Ramos (cell line): ENCODE measurements around the gene MLLT3.

Experiments
- in situ Hi-C: fragments of 300-500 bp; cut with MboI; formaldehyde crosslinking; loops from one replicate; pipeline ENCODE4 v1.14.3; 2022; ENCODE audit warnings: low sequenced_read_pairs; ENCODE audit not compliant: unreplicated experiment

The MLLT3 gene

DNA sequence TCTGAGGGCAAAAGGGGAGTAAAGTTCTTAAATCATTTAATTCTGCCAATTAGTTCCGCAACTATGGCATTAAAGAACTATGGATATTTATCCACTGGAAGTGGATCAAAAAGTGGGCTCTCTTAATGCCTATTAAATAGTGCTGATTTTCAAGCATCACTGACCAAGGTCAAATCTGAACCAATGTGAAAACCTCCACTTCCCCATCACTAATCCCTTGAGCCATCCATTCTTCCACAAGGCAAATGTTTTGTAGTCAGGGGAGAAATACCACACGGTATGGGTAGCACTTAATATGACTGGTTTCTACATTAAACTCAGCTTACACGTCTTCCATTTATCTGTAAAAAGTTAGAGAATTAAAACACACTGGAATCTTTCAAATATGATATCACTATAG is 57.6 kb downstream of the MLLT3 start:
- in situ Hi-C loops = no loop called here

DNA sequence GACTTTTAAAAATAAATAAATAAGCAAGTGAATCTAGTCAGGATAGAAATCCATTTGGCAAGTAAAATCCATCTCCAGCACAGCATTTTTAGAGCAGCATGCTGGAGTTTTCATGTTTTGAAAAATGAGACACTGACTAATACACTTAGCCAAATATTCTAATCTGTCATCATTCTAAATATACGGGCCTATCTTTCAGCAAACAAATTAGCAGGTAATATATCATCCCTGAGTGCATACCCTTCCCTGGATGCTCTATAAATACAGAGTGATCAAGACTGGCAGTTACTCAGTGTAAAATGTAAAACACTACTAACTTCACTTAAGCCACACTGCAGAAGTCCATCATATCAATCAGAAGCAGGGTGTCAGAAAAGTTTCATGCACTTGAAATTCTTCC is 58.4 kb downstream of the MLLT3 start:
- in situ Hi-C loops = no loop called here

DNA sequence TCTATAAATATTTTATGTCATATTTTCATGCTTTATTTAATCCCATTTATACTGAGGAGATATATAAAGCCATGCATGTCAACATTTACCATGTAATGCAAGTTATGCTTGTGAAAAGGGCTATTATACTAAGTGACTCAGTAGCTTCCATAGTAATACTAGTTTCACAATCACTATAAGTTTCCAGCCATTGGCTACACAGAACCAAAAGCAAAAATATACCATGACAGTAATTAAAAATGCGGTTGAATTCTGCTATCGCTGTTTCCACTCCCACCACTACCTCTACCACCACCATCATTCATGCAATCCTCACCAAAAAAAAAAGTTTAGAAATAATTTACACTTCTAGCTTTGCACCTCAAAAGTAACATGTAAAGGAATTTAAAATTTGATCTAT is 60.2 kb downstream of the MLLT3 start:
- in situ Hi-C loops = no loop called here

DNA sequence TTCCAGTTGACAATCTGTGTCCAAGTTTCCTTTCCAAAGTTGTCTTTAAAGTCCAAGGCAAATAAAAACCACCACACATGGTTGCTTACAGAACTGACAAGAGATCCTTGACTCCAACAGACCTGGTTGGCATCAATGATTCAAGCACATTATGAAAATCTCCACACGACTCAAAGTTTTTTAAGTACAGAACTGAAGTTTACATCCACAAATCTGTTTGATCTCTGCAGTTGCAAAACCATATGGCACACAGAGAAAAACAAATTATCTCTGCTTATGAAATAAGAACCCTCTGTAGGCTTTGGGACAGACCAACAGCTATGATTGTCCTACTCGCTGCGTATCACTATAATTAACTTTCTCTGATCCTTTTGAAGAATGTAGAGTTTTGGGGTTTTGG is 60.8 kb downstream of the MLLT3 start:
- in situ Hi-C loops = no loop called here

DNA sequence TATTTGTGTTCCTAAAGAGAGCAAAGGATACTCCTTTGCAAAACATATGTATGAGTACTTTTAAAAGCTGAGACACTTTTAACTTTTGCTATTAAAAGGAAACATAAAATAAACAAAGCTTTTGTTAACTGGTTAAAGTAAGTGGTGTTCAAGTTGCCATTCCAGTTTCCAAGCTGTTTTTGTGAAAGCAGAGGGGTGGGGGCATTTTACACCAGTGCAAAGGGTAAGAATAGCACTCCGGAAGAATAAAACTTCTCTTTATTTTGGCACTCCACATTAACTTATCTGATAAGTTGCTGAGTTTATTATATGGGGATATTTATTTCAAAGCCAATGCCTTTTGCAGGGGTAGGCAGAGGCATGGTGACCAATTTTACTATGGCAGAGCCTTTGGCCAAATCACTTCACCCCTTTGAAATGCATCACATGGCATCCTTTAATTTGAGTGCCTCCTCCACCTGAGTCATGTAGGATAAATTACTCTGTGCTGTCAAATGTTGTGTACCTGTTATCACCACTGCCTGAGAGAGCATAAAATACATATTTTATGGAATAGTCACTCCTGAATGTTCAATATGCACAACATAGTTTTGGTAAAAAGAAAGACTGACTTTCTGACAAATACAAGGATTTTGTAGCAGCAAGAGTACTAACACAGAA is 62.9 kb downstream of the MLLT3 start:
- in situ Hi-C loops = no loop called here

DNA sequence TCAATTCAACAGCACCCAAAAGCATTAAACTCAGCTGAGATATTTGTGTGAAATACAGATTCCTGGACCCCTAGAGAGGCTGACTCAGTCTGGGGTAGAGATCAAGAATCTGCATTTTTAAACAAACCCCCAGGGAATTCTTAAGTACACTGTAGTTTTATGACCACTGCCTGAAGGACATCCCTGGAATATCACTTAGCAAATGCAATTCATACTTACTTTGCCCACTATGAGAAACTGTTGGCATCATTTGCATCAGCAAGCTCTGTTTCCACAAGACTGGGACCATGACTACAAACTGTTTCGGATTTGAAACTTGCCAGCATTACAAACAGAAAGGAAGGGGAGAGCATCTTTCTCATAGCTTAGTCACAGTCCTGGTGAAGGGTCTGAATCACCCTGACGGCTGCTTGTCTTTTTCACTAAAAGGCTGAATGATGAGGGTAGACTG is 63.7 kb downstream of the MLLT3 start:
- in situ Hi-C loops = no loop called here

DNA sequence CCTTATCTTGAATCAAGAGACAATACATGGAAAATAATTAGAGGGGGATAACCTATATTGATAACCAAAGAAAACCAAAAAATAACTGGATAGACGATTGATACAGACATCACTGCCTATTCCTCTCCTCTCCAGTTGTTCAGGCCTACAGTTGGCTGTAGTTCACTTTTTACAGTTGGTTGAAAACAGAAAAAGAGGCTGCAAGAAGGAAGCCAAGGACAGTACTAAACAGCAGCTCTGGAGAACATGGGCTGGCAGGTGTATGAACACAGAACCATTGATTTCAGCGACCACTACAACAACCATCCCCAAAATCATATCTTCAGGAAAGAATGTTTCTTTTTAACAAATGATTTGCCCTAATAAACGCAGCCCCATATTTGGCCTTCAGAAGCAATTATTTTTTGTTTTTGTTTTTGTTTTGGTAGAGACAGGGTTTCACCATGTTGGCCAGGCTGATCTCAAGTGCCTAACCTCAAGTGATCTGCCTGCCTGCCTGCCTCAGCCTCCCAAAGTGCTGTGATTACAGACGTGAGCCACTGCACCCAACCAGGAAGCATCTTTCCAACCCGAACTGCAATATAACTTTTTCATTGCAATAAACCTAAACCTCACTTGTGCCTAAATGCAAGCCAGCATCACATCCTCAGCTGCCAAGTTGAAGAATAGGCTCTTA is 64.3 kb downstream of the MLLT3 start:
- in situ Hi-C loops = no loop called here

DNA sequence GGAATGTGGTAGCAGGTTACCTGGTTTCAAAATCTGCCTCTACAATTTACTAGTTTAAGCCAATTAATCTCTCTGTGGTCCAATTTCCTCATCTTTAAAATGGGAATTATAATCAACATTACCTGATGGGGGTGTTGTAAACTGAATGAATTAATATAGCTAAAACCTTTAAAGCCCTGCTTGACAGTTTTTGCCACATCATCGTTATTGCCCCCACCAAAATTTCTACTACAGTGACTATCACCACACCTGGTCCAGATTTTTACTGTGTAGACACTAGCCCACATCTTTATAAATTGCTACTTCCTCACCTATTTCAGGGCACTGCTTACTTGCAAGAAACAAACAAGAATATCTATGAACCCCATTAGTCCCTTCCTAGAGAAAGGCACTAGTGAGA is 65.0 kb downstream of the MLLT3 start:
- in situ Hi-C loops = no loop called here

DNA sequence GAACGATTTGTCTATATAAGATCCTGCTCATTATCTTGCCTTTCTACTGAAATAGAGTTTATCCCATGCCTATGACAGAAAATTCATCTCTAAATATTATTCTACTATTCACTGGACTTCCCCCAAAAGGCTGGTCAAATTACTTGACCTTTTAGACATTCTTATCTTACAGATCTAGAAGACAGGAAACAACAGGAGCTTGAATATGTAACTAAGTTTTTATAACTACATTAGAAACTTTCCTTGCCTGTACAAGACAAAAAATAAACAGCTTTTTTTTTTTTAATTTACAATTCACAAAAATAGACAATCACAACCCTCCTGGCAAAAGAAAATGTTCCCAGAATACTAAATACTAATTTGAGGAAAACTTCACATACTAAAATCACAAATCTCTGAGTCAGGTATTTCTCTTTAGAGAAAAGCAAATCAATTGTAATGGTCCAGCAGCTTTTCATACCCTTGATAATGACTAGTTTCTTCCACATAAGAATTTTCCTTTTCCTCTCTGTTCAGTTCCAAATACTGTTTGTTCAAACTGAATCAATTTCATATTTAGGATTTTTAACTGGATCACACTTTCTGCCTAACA is 68.6 kb downstream of the MLLT3 start:
- in situ Hi-C loops = no loop called here

DNA sequence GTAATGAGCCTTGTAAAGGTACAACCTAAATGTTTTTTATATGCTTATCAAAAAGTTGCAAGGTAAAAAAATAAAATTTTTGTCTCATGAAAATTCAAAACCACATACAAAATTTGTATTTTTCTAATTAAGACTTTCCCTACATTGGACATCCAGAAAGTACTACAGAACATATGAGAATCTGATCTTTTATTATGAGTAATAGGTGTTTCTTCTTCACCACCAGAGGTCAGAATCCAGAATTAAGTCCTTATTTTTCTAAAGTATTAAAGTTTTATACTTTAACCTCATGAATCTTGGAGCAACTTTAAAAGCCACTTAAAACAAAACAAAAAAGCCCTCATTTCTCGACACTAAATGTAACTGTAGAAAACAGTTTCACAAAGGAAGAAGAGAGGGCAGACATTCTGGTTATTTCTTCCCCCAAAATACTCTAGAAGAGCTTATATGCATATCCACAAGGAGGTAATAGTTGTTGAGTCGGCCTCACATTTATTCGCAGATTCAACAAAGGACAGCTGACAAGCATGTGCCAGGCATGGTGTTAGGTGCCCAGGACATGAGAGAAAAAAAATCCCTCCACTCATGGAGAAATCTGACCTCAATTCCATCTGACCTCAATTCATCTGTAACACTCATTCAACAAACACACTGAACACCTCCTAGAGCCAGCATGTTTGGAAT is 69.3 kb downstream of the MLLT3 start:
- in situ Hi-C loops = no loop called here

DNA sequence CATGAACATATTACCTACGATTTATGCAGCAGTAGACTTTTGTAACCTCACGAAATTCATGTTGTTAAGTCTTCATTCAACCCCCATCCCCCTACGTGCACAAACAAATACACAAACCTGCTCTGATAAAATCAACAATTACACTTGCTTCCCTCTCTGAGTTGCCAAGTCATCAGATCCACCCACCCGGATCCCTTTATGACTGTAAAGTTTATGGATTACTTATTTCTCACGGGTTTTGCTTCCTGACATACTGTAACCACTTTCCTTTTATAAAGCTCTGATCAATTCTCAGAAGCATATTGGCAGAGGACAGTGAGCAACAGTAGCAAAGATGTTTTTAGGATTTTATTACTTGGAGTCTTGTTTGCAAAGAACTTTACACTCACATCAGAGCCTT is 70.5 kb downstream of the MLLT3 start:
- in situ Hi-C loops = no loop called here

DNA sequence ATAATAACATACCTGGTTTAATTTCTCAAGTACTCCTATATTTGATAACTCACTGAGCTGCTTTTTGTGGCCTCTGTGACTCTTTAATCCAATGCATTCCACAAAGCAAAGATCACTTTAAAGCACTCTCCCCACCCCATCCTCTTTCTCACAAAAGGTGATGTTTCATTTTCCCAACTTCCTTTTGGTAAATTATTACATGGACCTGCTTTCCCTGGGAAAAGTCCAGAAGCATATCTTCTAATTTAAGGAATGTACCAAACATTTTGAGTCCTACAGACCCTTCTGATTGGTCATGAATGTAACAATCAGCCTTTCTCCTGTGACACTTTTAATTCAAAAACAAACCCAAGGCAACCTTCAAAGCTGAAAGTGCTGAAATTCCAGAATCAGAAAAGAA is 71.1 kb downstream of the MLLT3 start:
- in situ Hi-C loops = no loop called here

DNA sequence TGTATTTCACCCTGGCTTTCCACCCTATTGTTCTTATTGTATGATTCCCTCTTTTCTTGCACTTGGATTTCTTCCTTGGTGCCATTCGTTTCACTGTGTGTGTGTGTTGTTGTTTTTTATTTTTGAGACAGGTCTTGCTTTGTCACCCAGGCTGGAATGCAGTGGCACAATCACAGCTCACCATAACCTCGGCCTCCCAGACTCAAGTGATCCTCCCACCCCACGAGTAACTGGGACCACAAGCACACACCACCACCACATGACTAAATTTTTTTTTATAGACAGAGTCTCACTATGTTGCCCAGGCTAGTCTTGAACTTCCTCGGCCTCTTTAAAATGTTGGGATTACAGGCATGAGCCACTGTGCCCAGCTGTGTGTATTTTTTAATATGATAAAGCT is 72.0 kb downstream of the MLLT3 start:
- in situ Hi-C loops = no loop called here

DNA sequence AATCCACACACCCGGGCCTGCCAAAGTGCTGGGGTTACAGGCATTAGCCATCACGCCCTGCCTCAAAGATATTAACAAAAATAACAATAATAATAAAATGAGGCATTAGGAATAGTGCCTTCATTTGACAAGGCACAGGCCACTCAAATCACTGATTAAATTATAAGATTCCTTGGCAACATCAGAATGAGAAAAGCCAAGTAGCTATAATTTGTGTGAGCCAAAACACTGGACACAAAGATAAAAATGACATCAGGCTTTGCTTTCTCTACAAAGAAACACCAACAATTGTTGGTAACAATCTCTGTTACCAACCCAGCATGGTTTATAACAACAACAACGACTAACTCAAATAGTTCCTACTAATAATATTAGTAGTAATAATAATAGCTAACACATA is 73.2 kb downstream of the MLLT3 start:
- in situ Hi-C loops = no loop called here

DNA sequence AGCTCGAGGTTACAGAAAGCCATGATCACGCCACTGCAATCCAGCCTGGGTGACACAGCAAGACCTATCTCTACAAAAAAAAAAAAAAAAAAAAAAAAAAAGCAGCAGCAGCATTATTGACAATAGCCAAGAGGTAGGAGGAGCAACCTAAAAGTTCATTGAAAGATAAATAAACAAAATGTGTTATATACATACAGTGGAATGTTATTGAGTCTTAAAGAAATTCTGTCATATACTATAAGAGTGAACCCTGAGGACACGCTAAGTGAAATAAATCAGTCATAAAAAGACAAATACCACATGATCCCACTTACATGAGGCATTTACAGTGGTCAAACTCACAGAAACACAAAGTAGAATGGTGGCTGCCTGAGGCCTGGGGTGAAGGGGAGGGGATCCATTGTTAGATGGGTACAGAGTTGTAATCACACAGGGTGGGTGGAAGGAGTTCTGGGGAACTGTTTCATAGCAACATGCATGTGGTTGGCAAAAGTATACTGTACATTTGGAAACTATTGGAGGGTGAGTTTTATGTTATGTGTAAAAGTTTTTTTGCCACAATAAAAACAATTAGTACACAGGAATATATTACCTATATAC is 77.2 kb downstream of the MLLT3 start:
- in situ Hi-C loops = no loop called here

DNA sequence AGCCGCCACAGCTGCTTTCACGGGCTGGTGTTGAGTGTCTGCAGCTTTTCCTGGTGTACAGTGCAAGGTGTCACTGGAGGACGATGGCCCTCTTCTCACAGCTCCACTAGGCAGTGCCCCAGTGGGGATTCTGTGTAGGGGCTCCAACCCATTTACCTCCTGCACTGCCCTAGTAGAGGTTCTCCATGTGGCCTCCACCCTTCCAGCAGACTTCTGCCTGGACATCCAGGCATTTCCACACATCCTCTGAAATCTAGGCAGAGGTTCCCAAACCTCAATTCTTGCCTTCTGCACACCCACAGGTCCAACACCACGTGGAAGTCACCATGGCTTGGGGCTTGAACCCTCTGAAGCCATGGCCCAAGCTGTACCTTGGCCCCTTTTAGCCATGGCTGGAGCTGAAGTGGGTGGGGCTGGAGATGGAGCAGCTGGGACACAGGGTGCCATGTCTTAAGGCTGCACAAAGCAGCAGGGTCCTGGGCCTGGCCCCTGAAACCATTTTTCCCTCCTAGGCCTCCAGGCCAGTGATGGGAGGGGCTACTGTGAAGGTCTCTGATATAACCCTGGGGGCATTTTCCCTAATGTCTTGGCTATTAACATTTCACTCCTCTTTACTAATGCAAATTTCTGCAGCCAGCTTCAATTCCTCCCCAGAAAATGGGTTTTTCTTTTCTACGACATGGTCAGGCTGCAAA is 82.0 kb downstream of the MLLT3 start:
- in situ Hi-C loops = no loop called here

DNA sequence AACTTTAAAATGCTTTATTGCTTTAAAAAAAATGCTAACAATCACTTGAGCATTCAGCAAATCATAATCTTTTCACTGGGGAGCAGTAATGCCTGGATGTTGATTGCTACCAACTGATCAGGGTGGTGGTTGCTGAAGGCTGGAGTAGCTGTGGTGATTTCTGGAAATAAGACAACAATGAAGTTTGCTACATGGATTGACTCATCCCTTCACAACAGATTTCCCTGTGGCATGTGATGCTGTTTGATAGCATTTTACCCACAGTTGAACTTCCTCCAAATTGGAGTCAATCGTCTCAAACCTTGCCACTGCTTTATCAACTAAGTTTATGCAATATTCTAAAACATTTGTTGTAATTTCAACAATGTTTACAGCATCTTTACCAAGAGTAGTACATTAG is 83.3 kb downstream of the MLLT3 start:
- in situ Hi-C loops = no loop called here

DNA sequence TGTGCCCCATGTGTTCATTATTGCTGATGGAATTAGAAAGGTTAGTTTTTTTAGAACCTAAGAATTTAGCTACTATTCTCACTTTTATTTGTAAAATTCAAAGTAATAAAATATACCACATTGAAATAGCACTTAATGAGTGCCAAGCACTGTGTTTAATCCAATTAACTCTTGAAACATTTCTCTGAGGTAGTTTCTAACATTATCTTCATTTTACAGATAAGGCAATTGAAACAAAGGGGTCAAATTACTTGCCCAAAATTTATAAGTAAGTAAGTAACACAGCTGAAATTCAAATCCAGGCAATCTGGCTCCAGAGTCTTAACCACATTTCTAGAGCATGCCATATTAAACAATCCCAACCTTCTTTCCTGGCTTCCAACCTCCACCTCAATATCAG is 84.2 kb downstream of the MLLT3 start:
- in situ Hi-C loops = no loop called here

DNA sequence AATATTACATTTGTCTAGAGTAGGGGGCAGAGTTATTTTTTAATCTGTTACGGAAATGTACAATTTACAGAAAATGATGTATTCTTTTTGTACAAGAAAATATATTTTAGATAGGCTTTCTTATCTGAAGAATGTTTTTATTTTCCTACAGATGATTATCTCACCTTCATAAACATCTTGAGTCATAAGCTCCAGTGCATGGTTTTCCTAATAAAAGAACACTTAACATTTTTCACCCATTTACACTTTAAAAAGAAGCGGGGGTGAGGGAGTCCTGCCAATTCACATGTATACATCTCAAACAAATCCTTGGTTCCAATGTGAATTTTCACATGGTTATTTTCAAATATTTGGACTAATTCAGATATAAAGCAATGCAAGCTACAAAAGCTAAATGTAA is 85.0 kb downstream of the MLLT3 start:
- in situ Hi-C loops = no loop called here

DNA sequence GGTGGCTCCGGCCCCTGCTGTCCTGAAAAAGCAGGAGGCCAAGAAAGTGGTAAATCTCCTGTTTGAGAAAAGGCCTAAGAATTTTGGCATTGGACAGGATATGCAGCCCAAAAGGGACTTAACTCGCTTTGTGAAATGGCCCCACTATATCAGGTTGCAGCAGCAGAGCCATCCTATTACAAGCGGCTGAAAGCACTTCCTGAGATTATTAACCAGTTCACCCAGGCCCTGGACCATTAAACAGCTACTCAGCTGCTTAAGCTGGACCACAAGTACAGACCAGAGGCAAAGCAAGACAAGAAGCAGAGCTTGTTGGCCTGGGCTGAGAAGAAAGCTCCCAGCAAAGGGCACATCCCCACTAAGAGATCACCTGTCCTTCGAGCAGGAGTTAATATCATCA is 89.7 kb downstream of the MLLT3 start:
- in situ Hi-C loops = no loop called here
